Measurements from ENCODE around the gene TAL1.

Gene TAL1

GRCh38 chr1:47229031-47229885 lies 2.8 kb downstream of the TAL1 start:
- no peak for DNase-seq

DNA sequence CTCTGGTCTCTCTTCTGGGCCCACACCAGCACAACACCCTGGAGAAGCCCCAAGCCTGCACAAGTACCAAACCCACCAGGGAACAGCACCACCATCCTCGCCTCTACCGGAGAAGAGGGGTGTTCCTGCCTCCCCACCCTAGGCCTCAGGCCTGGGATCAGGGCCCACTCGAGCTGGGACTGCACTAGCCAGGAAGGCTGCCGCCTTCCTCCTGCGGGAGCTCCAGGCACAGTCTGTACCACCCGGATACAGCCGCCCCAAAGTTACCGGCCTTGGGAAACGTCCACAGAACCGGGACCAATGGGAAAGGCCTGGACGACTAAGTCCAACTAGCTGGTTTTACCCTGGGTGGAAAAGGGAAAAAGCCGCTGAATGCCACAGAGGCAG lies 3.4 kb downstream of the TAL1 start:
- DNase-seq: no peak

GRCh38 chr1:47227341-47228232 lies 4.4 kb downstream of the TAL1 start:
- no peak for DNase-seq

GRCh38 chr1:47226839-47227215 lies 5.2 kb downstream of the TAL1 start:
- DNase-seq: no peak

DNA sequence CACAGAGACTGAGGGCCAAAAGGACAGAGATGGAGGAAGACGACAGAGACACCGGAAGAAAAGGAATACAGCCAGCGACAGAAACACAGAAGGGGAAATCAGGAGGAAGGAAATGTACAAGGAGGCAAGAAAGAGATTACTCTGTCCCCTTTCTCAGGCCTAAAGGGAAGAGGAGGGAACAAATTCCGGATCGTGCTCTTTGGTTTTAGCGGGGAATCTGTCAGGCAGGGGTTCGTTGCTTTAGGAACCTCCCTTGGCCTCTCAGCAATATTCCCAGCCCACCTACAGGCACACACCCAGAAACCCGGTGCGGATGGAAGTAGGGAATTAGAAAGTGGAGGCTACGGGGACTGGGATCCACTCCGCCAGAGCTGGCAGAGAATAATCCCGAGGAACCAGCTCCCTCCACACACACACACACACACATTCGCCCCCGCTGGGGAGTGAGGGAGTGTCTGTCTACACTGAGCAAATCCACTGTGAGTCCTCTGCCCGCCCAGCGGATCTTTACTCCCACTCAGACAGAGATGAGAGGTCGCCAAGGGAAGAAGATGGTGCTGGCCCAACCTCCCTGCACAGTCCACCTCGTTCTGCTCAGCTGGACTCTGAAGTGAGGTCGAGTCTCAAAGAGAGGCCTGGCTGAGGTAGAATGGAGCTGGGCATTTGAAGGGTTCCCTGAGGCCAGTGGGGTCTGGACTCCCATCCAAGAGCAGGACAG lies 5.7 kb downstream of the TAL1 start:
- no peak for DNase-seq

- DNase-seq: no peak
These were observed 6.5 kb downstream of the TAL1 start for GRCh38 chr1:47225430-47226100.

DNA sequence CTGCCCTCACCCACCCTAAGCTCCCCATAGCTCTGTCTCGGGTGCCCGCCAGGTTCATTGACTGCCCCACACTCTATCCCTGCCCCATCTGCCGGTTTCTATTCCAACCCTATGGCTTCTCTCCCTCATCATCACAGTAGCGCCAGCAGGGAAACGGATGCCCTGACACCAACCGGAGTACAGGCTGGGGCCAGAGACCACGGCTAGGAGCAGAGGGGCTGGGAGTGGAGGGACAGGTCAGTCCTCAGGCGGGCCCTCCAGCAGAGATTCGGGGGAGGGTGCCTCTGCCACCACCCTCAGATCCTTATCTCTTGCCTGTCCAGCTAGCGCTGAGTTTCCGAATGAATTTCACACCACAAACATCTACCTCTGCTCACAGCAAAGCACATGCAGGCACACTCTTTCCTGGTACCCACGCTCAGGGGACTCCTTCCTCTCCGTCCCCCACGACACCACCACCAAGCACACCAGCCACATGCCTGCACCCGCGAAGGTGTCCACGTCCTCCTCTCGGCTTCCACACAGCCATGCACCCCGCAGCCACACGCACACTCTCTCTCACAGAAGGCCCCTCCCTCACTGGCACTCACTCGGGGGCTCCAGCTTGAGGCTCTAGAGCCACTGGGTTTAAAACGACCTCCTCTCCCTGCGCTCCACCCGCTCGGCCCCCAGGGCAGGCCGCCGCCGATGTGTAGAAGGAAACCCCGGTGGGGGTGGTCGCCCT lies 7.2 kb downstream of the TAL1 start:
- DNase-seq: no peak

DNA sequence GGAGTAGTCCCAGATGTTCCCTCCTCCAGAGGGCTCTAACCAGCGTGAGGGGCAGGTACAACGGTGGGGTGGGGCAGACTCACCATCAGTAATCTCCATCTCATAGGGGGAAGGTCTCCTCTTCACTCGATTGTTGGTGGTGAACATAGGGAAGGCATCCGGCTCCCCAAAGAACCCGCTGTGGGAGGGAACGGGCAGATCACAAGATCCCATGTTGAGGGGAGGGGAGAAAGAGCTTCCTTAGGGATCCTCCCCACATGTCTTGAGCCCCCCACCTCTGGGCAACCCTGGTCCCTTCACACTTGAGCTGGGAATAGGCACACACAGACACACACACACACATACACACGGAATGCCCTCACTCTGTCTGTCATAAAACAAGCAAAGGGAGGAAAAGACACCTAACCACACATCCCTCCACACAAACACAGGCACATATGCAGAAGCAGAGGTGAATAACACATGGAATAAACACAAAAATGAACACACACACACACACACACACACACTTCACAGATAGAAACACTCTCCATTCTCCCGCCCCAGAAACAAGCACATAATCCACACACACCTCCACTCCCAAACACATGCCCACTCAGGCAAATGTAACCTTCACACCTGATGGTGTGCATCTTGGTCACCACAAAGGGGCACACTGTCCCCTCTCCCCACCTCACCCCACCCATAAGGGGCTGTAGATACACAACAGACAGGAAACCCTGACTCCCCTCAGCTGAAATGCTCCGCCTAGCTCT lies 7.9 kb downstream of the TAL1 start:
- no peak for DNase-seq

DNA sequence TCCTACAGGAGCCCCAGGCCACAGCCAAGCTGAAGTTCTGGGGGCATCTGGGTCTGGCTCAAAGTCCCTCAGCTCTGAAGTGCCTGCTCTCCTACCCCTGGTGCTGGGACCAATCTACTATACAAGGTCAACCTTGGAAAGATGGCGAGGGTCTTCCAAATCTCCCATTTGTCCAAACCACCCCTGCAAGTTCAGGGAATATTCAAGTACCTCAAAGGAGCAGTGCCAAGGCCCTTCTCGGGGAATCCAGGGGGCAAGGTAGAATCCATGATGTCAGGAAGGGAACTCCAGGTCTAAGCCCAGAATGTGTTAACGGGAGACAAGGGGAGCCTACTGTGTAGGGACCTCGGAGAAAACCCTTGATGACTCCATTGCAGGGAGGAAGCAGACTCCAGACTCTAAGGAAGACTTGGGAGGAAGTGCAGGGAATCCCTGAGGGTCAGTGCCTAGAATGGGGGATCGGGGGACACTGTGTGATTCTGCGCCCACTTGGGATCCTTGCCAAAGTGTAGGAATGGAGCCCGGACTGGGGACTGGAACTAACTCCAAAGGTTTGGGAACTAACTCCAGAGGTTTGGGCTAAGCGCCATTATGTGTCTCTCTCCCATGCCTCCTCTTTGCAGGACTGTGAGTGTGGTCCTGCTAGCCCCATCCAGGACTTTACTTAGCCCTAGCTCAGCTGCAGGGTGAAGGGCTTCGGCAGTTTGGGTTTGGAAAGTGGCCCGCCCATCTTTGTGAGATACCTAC lies 8.7 kb downstream of the TAL1 start:
- no peak for DNase-seq

DNA sequence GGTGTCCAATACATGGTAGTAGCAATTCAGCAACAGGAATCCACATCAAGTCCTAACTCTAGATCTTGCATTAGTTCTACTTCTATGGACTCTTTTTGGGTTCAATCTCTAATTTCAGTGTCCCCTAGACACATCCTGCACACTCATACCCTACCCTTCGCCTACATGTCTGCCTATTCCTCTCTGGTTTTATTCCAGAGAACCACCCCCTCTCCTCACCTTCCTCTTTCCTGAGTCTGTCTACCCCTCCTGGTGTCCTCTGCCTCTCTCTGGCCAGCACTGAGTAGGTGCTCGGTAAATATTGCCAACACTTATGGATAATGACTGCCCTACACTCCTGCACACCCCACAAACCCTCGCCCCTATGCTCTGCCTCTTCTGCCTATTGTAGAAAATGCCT lies 9.5 kb downstream of the TAL1 start:
- DNase-seq: no peak

DNA sequence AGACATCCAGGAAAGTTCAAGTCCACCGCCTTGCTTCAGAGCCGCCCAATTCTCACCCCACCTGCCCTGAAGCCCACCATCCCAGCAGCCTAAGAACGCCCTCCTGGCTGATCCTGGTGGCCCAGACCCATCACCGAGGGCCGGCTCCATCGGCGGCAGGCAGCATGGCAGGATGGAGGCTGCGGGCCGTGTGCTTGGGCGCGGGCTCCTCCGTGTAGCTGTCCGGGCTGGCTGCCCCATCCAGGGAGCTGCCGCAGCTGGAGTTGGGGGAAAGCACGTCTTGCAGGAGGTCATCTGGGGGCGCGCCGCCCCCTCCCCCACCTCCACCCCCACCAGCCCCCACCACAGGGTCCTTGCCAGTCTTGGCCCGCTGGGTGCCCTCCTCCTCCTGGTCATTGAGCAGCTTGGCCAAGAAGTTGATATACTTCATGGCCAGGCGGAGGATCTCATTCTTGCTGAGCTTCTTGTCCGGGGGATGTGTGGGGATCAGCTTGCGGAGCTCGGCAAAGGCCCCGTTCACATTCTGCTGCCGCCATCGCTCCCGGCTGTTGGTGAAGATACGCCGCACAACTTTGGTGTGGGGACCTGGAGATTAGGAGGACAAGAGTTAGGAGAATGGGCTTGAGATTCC lies 12.3 kb downstream of the TAL1 start:
- no peak for DNase-seq

- DNase-seq: no peak
These were observed 13.0 kb downstream of the TAL1 start for GRCh38 chr1:47219001-47219400.

DNA sequence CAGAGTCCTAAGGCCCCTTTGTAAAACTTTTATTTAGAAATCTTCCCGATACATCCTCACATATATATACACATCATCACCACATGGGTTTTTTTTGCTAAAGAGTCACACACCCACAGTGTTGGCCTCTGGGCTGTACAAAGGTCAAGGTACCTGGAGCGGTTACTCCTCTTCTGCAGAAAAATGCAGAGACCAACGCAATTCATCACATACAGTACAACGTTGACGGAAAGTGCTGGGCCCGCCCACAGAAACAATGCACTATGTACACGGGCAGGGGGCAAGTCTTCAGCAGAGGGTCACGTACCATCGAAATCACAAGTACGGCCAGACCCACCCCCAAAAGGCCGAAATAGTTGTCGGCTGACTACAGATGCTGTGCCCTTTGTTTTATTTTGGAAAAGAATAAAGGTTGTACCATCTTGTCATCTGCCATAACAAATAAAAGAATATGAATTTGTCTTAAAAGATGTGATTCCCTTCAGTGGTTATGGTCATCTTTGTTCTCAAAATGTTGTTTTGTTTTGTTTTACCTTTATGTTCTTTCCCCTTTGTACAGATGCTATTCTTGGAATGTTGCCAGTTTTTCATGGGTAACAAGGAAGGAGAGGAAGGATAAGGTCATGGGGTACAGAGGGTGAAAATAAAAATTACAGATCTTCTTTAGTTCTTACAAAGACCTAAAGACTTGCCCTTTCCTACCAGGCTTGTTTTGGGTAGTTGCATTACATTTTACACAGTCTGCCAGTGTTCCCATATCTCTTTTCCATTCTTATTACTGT lies 15.6 kb downstream of the TAL1 start:
- no peak for DNase-seq

GRCh38 chr1:47215713-47216112 lies 16.3 kb downstream of the TAL1 start:
- DNase-seq: no peak

- no peak for DNase-seq
These were observed 17.5 kb downstream of the TAL1 start for GRCh38 chr1:47214549-47214948.

- no peak for DNase-seq
These were observed 18.6 kb downstream of the TAL1 start for GRCh38 chr1:47213230-47213963.

DNA sequence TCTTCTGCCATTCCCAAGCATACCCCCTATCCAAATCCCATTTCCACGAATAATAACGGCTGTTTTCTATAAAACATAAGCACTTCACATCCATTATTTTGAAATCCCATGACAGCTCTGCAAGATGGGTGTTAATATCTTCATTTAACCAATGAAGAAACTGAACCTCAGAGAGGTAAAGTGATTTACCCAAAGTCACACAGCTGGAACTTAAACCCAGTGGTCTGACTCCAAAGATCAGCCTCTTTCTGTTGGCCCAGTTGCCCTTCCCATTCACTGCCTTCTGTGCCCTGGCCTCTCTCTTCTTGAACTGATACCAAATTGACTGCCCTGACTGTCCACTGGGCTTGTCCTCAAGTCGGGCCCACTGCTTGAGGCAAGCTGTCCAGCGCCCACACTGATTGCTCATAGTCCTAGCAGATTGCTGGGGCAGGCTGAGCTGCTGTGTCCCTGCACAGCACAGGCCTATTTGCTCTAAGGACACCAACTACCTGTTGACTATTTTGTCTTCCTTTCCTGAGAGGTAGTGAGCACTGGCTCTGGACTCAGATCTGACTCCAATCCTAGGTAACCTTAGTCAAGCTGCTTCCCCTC lies 19.3 kb downstream of the TAL1 start:
- DNase-seq: peak; percentile 8

DNA sequence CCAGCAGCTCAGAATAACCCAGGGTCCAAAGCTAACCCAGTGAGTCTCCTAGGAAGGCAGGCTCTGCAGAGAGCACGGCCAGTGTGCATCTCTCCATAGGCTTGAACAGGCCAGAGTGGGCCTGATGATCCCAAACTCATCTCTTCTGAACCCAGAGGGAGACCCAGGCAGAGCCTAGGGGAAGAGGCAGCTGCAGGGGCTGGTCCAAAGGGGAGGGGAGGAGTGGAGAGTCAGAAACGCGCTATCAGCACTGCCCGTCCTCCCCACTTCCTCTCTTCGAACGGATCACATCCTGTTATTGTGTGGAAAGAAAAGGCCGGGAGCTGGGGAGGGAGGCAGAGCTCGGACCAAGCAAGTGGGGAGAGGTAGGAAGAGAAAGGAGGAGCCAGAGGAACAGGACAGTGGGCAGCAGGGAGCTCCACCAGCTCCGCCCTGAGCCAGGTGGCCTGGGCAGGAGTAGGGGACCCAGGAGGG lies 20.2 kb downstream of the TAL1 start:
- peak; percentile 12 for DNase-seq
